T-helper 2 cell treated with Interferon-gamma antibody and Interleukin-4, amounts not matched to agents 5 μg/mL and 100 μg/mL, for 36 hours (primary cell): Measurements from ENCODE around the gene MXRA8.
"Not testable (repeated sequence)": the region's sequence is repeated elsewhere in the genome, so short reads cannot be mapped to it uniquely, and the experiment has no call there.

Source experiments
- DNase-seq: peaks from one replicate; pipeline ENCODE4 v3.0.0; 2021; ENCODE audit warnings: low spot score
- H3K27ac Mint-ChIP-seq: one replicate; pipeline ENCODE4 v1.8.0; 2021; ENCODE audit warnings: mild to moderate bottlenecking, mixed read lengths
- H3K27me3 Mint-ChIP-seq: one replicate; pipeline ENCODE4 v1.8.0; 2021; ENCODE audit warnings: low read depth, mixed read lengths
- H3K36me3 Mint-ChIP-seq: one replicate; pipeline ENCODE4 v1.8.0; 2021; ENCODE audit warnings: low read depth, mixed read lengths
- H3K4me1 Mint-ChIP-seq: one replicate; pipeline ENCODE4 v1.8.0; 2021; ENCODE audit warnings: low read depth, mixed read lengths
- H3K4me3 Mint-ChIP-seq: one replicate; pipeline ENCODE4 v1.8.0; 2022; ENCODE audit warnings: mild to moderate bottlenecking, moderate library complexity, mixed read lengths
- H3K9me3 Mint-ChIP-seq: one replicate; pipeline ENCODE4 v1.8.0; 2021; ENCODE audit warnings: mixed read lengths

MXRA8 gene

GRCh38 chr1:1380860-1381259 lies 22.5 kb upstream of the MXRA8 start:
- Mint-ChIP-seq H3K4me3 (no peak overlapping the region), H3K4me1 (peaks cover 5% of the 10 kb centered on the region), H3K36me3 (peaks cover 3% of the 10 kb centered on the region), H3K27me3 (no peaks in the 10 kb centered on the region), H3K27ac (no peak overlapping the region), H3K9me3 (no peaks in the 10 kb centered on the region)
- DNase-seq: no peak

GRCh38 chr1:1377540-1378205 lies 19.3 kb upstream of the MXRA8 start:
- no peaks in the 10 kb centered on the region for H3K9me3 Mint-ChIP-seq
- H3K27me3 Mint-ChIP-seq: no peaks in the 10 kb centered on the region

GRCh38 chr1:1376551-1377226 lies 18.3 kb upstream of the MXRA8 start:
- peak overlapping the region; percentile 38 for H3K4me3 Mint-ChIP-seq

More at GRCh38 chr1:1377540-1378205, 19.3 kb upstream of the MXRA8 start:
- no peak overlapping the region for H3K4me3 Mint-ChIP-seq
- H3K4me1 Mint-ChIP-seq: peaks cover 12% of the 10 kb centered on the region
- DNase-seq: no peak
- H3K27ac Mint-ChIP-seq: no peak overlapping the region
- H3K36me3 Mint-ChIP-seq: peaks cover 14% of the 10 kb centered on the region

GRCh38 chr1:1374929-1375662 lies 16.7 kb upstream of the MXRA8 start, which contains the start of gene AURKAIP1:
Gene AURKAIP1 (minus strand): TSS chr1:1375207. CDS start chr1:1374756, 451 bp downstream.
- no peaks in the 10 kb centered on the region for H3K9me3 Mint-ChIP-seq
- peaks cover 25% of the 10 kb centered on the region for H3K4me1 Mint-ChIP-seq
- H3K27ac Mint-ChIP-seq: peak within 1 kb of the TSS; percentile 97
- peak; percentile 98 for DNase-seq
- peaks cover 16% of the 10 kb centered on the region for H3K36me3 Mint-ChIP-seq
- peak within 1 kb of the TSS; percentile 92 for H3K4me3 Mint-ChIP-seq
- H3K27me3 Mint-ChIP-seq: no peaks in the 10 kb centered on the region

More at GRCh38 chr1:1376551-1377226, 18.3 kb upstream of the MXRA8 start:
- Mint-ChIP-seq H3K4me1 (peaks cover 14% of the 10 kb centered on the region), H3K9me3 (no peaks in the 10 kb centered on the region), H3K36me3 (peaks cover 16% of the 10 kb centered on the region), H3K27ac (peak overlapping the region; percentile 97), H3K27me3 (no peaks in the 10 kb centered on the region)
- no peak for DNase-seq

GRCh38 chr1:1374589-1374928 lies 16.2 kb upstream of the MXRA8 start:
- Mint-ChIP-seq H3K4me3 (peak overlapping the region; percentile 83), H3K4me1 (peaks cover 27% of the 10 kb centered on the region), H3K36me3 (peaks cover 16% of the 10 kb centered on the region), H3K27me3 (no peaks in the 10 kb centered on the region), H3K9me3 (no peaks in the 10 kb centered on the region), H3K27ac (peak overlapping the region; percentile 70)
- no peak for DNase-seq

GRCh38 chr1:1373815-1374588 lies 15.6 kb upstream of the MXRA8 start:
- DNase-seq: no peak
- H3K27me3 Mint-ChIP-seq: no peaks in the 10 kb centered on the region
- peaks cover 27% of the 10 kb centered on the region for H3K4me1 Mint-ChIP-seq
- peaks cover 16% of the 10 kb centered on the region for H3K36me3 Mint-ChIP-seq
- no peaks in the 10 kb centered on the region for H3K9me3 Mint-ChIP-seq
- peak overlapping the region; percentile 70 for H3K27ac Mint-ChIP-seq
- H3K4me3 Mint-ChIP-seq: peak overlapping the region; percentile 83

- Mint-ChIP-seq H3K36me3 (peaks cover 16% of the 10 kb centered on the region), H3K4me3 (peak overlapping the region; percentile 83), H3K4me1 (peaks cover 28% of the 10 kb centered on the region), H3K27me3 (no peaks in the 10 kb centered on the region), H3K9me3 (no peaks in the 10 kb centered on the region), H3K27ac (peak overlapping the region; percentile 31)
- DNase-seq: no peak
These were observed 14.9 kb upstream of the MXRA8 start for GRCh38 chr1:1373051-1373814.

- no peaks in the 10 kb centered on the region for H3K27me3 Mint-ChIP-seq
- H3K36me3 Mint-ChIP-seq: peaks cover 16% of the 10 kb centered on the region
- H3K9me3 Mint-ChIP-seq: no peaks in the 10 kb centered on the region
- H3K27ac Mint-ChIP-seq: peak overlapping the region; percentile 77
- peaks cover 29% of the 10 kb centered on the region for H3K4me1 Mint-ChIP-seq
- DNase-seq: peak; percentile 72
- H3K4me3 Mint-ChIP-seq: peak overlapping the region; percentile 72
These were observed 13.7 kb upstream of the MXRA8 start for GRCh38 chr1:1371746-1372711.

GRCh38 chr1:1371364-1371745 lies 13.0 kb upstream of the MXRA8 start:
- Mint-ChIP-seq H3K27me3 (no peaks in the 10 kb centered on the region), H3K27ac (peak overlapping the region; percentile 52), H3K4me3 (peak overlapping the region; percentile 51), H3K36me3 (peaks cover 16% of the 10 kb centered on the region), H3K9me3 (no peaks in the 10 kb centered on the region), H3K4me1 (peaks cover 27% of the 10 kb centered on the region)
- peak; percentile 58 for DNase-seq

GRCh38 chr1:1370771-1371300 lies 12.5 kb upstream of the MXRA8 start:
- Mint-ChIP-seq H3K4me1 (peaks cover 24% of the 10 kb centered on the region), H3K27ac (peak overlapping the region; percentile 52), H3K4me3 (no peak overlapping the region), H3K36me3 (peaks cover 16% of the 10 kb centered on the region), H3K9me3 (no peaks in the 10 kb centered on the region), H3K27me3 (no peaks in the 10 kb centered on the region)
- no peak for DNase-seq

- Mint-ChIP-seq H3K4me3 (peak overlapping the region; percentile 21), H3K4me1 (peaks cover 24% of the 10 kb centered on the region), H3K36me3 (peaks cover 13% of the 10 kb centered on the region)
- not testable (repeated sequence) for H3K27me3 Mint-ChIP-seq, H3K27ac Mint-ChIP-seq, H3K9me3 Mint-ChIP-seq, DNase-seq
These were observed 11.7 kb upstream of the MXRA8 start for GRCh38 chr1:1370094-1370493.

GRCh38 chr1:1367315-1367714 lies 9.0 kb upstream of the MXRA8 start:
- Mint-ChIP-seq H3K4me1 (peaks cover 17% of the 10 kb centered on the region), H3K27me3 (peaks cover 2% of the 10 kb centered on the region), H3K27ac (no peak overlapping the region), H3K4me3 (no peak overlapping the region), H3K9me3 (no peaks in the 10 kb centered on the region), H3K36me3 (peaks cover 2% of the 10 kb centered on the region)
- DNase-seq: no peak
